Left forelimb (tissue), 1 donor: ENCODE measurements around the gene NFX1.
"Not testable (repeated sequence)": the region's sequence is repeated elsewhere in the genome, so short reads cannot be mapped to it uniquely, and the experiment has no call there.

Source experiments
- DNase-seq: peaks from one replicate; pipeline ENCODE4 v3.0.0-alpha.2; 2018; ENCODE audit warnings: low spot score

Gene NFX1

DNA sequence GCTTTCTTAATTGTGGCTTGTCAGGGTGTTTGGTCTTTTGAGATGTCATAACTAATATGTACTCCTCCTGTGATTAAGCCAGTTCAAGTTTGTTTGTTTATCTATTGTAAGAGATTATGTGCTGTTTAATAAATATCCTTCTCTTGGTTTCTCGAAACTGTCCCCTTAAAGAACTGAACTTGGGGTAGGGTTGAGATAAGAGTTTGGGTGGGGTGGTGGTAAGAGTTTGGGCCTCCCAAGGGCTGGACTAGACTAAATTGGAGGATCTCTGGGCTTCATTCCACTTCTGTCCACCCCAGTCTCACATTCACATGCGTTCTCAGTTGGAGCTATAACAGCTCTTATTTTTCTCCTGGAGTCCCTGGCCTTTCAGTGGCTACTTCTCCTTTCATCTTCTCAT is 73.8 kb downstream of the NFX1 start:
- no peak for DNase-seq

DNA sequence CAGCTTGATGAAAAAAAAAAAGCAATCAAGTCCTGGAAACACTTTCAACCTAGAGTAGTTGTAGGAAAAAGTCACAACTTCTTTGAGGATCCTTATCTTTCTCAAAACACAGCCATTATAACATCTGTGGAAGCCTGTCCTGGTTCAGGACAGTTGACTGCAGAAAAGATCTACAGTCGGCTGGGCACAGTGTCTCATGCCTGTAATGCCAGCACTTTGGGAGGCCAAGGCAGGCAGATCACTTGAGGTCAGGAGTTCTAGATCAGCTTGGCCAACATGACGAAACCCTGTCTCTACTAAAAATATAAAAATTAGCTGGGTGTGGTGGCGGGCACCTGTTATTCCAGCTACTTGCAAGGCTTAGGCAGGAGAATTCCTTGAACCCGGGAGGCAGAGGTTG is 74.5 kb downstream of the NFX1 start:
- DNase-seq = not testable (repeated sequence)

DNA sequence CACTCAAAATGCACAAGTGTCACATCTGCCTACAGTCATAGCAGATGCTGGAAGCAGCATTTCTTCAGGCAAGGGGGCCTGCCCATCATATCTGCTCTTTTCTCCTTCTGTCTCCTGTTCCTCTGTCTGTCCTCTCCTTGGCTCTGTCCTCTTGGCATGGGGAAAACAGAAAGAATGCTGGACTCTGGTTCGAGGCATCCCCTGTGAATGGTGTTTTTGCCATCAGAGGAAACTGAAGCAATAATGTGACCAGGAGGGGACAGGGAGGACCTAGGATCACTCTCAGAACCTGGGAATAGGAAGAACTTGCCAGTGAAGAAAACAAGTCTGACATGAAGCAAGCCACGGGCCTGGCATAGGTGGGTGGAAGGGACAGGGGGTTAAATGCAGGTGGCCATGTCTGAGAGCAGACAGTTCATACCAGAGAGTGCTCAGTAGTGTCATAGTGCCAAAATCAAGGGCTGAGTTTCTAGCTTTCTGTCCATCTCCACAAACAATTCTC is 76.7 kb downstream of the NFX1 start:
- DNase-seq = no peak

DNA sequence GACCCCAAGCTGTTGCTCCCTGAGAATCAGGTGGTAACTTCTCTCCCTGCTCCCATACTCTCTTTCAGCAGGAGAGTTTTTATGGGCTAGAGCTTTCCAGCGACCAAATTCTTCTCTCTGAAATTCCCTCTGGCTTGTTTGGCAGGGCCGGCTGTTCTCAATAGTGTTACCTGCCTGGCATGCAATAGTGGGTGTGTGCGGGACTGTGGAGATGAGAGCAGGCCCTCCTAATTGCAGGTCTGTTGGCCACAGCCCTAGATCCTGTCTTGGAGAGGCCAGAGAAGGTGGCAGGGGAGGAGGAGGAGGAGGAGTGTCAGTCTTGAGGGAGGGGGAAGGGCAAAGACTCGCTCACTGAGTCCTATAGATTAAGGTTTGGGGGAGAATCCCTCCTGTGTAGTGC is 82.6 kb downstream of the NFX1 start:
- DNase-seq = no peak

DNA sequence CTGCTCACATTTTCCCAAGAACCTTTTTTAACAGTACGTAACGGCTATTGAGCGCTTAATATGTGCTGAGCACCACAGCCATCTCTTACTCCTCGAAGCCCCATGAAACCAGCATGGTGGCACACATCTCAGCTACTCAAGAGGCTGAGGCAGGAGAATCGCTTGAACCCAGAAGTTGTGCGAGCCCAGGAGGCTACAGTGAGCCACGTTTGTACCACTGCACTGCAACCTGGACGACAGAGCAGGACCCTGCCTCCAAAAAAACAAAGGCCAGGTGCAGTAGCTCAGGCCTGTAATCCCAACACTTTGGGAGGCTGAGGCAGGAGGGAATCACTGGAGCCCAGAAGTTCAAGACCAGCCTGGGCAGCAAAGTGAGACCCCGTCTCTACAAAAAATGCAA is 83.9 kb downstream of the NFX1 start:
- DNase-seq = no peak

DNA sequence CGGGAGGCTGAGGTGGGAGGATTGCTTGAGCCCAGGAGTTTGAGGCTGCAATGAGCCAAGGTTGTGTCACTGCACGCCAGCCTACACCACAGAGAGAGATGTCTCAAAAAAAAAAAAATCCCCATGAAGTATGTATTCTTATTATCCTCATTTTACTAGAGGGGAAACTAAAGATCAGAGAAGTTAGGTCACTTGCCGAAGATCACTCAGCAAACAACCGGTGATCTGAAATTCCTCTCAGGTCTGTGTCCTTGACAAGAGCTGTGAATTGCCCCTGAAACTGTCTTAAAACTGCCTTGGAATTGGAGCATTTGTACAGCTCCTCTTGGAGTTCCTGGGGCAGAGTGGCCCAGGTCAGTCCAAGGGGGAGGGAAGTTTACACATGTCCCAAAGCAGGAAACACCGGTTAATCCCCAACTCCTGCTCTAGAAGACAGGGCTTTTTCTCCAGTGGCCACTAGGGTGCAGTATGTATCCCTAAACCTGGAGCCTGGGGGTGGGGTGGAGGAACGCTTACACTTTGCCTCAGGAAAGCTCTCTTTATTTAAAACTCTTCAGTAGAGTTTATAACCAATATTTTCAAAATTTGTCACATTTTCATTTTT is 84.4 kb downstream of the NFX1 start:
- no peak for DNase-seq

DNA sequence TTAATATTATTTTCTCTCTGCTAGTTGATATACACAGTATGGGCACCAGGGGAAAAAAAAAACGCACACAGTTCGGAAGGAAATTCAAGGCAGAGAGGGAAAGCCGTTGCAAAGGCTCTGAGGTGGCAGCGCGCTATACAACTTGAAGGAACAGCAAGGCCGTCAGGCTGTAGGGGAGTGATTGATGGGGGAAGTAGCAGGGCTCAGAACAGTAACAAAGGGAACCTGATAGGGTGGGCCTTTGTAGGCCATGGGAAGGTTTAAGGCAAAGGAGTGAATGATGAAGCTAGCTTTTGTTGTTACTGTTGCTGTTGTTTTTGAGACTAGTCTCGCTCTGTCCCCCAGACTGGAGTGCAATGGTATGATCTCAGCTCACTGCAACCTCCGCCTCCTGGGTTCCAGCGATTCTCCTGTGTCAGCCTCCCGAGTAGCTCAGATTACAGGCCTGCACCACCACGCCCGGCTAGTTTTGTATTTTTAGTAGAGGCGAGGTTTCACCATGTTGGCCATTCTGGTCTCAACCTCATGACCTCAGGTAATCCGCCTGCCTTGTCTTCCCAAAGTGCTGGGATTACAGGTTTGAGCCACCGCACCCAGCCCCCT is 85.0 kb downstream of the NFX1 start:
- DNase-seq = no peak

DNA sequence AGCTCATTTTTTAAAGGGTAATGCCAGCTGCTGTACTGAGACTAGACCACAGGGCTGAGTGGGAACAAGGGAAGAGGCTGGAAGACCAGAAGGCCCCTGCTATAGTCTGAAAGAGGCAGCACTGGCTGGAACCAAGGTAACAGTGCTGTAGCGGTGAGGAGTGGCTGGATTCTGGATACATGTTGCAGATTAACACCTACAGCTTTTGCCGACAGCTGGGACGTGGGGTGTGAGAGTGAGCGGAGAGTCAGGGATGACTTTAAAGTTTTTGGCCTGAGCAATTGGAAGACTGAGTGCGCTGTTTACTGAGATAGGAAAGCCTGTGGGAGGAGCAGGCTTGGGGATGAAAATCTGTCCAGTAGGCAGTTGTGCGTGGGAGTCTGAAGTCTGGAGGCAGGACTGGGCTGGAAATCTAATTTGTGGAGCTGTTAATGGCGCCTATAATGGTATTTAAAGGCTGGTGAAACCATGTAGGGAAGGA is 85.6 kb downstream of the NFX1 start:
- DNase-seq = no peak

DNA sequence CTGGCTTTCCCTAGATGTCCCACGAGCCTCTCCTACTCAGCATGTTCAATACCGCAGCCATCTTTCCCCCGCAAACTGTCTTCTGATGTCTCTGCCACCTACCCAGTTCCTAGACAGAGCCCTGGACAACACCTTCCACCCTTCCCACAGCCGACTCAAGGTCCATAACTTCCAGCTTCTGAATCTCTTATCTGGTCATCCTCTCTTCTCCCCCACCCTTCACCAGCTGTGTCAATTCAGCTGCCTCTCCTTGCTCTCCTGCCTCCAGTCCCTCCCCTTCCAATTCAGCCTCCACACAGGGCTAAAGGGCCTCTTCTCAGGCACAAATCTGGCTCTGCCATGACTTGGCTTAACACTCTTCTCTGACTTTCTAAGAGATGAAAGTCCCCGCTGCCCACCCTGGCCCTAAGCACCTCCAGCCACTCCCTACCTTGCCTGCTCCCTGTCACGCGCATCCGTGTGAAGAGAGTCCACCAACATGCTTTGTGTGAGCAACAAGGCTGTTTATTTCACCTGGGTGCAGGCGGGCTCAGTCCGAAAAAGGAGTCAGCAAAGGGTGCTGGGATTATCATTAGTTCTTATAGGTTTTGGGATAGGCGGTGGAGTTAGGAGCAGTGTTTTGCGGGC is 86.9 kb downstream of the NFX1 start:
- no peak for DNase-seq

DNA sequence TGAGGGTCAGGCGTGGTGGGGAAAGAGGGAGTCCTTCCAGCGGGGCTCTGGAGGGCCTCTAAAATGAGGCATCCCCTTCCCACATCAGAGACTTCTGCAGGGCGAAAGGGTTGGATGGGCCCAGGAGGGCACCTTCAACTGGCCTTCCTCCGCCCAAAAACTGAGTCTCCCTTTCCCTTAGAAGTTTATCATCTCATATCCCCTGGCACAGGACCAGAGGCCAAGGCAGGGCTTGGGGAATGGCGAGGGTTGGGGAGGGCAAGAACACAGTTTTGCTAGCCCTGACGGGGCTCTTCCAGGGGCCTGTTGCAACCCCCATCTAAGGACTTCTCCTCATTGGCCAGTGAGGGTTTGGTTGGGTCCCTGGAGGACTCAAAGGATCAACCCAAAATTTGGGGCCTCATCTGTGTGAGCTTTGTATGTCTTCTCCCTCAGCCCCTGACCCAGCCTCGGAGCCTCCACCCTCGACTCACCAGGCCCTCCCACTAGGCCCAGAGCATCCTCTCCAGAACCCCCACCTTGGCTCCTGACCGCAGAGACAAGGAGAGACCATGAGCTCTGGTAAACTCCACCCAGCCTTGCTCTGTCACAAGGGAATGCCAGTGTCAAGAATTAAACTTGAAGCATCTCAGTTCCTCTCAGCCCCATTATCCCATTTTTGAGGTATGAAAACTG is 87.9 kb downstream of the NFX1 start:
- no peak for DNase-seq

DNA sequence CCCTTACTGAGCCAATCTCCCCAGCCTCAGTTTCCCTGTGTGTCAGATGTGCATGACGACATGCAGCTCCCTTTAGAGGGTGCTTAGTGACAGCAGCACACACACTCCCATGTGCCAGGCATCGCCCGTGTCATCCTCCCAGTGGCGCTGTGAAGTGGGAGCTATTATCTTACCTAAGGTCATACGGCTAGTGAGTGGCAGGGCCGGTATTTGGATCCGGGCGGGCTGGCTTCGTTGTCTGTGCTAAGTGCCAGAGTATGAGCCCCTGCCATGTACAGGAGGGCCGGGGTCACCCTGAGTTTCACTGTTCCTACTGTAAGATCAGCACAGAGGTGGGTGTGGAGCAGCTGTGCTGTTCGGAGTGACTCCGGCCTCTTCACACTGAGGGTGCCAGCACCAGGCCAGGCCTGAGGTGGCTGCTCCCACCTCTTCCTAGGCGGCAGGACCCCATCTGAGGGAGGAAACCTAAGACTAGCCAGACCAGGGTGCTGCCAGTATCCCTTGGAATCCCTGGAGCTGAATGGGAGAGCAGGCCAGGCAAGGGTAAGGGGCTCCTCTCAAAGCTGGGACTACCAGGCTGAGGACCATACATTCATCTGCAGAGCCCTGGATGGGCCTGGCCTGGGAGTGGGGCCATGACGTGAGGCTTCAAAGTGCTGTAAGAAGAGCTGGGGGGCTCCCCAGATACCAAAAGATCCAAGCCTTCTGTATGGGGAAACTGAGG is 89.5 kb downstream of the NFX1 start:
- DNase-seq = no peak

DNA sequence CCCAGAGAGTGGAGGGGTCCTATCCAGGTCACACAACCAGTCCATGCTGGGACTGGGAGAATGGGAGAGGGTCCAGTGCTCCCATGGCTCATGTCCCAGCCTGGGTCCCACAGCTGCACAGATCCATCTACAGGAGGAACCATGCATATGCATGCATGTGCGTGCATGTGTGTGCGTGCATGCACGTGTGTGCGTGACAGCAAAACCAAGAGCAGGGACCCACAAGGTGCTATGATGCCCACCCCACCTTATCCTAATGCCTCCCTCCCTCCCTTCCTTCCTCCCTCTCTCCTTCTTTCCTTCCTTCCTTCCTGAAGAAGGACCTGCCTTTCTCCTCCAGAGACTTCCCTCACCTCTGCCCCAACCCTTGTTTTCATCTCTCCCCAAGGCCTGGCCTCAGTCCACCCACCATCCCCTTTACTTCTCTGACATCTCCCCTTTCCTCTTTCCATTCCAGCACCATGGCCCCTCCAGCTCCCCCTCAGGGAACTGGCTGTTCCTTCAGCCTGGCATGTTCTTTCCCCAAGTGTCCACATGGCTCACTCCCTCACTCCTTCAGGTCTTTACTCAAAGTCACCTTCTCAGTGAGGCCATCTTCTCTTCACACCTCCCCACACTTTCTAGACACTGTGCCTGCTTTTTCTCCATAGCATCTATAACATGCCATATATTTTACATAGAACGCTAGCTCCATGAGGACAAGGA is 90.2 kb downstream of the NFX1 start:
- no peak for DNase-seq

DNA sequence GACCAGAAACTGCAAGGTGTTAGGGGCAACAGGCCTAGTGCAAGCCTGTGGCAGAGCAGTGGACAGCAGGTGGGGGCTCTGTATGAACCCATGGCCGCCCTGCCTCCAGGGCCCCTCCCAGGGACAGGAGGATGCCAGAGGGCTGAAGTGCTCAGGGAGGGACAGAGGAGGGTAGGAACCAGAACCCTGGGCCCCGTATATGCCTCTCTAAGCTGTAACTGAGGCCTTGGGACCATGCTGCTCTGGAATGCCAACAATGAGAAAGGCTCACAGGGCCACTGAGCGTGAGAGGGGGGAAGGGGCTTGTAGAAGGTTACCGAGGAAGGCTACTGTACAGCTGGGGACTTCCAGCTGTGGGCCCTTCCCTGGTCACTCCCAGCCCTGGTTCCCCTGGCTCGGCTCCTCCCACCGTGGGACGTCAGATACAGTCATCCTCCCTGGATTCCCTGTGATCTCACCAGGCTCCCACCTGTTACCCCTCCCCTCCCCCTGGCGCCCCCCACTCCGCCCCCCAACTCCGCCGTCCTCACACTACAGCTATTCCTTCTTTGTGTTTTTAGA is 91.0 kb downstream of the NFX1 start:
- no peak for DNase-seq

DNA sequence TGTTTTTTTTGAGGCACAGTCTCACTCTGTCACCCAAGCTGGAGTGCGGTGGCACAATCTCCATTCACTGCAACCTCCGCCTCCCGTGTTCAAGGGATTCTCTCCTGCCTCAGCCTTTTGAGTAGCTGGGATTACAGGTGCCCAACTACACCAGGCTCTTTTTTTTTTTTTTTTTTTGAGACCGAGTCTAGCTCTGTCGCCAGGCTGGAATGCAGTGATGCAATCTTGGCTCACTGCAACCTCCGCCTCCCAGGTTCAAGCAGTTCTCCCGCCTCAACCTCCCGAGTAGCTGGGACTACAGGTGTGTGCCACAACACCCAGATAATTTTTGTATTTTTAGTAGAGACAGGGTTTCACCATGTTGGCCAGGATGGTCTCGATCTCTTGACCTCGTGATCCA is 92.1 kb downstream of the NFX1 start:
- not testable (repeated sequence) for DNase-seq

DNA sequence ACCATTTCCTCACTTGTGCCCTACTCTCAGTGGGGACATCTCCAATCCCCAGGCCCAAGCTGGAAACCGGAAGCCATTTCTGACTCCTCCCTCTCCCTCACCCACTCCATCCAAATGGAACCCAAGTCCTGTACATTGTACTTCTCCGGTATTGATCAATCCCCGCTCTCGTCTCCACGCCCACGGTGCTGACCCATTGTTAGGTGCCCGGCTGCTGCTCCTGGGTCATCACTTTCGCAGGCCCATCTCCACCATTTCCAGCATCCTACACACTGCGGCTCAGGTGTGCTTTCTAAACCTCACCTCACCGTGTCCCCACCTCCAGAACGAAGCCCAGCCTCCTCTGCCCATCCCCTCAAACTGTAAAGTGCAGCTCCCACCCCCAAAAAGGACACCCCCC is 93.1 kb downstream of the NFX1 start:
- not testable (repeated sequence) for DNase-seq

DNA sequence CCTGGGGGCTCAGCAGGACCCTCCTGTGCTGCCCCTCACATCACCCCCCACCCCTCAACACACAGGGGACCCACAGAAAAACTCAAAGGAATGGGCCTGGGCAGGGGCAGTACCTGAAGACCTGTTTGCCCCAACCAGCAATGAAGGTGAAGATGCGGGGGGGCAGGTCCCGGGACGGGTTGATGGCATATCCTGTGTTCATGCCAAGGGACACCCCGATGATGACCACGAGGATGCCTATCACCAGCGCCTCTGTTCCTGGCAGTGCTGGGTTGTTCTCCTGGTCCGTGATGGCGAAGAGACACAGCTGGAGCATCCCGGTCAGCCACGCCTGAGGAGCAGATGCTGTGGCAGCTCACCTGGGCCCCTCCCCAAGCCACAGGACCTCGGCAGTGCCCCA is 95.2 kb downstream of the NFX1 start:
- DNase-seq = not testable (repeated sequence)

DNA sequence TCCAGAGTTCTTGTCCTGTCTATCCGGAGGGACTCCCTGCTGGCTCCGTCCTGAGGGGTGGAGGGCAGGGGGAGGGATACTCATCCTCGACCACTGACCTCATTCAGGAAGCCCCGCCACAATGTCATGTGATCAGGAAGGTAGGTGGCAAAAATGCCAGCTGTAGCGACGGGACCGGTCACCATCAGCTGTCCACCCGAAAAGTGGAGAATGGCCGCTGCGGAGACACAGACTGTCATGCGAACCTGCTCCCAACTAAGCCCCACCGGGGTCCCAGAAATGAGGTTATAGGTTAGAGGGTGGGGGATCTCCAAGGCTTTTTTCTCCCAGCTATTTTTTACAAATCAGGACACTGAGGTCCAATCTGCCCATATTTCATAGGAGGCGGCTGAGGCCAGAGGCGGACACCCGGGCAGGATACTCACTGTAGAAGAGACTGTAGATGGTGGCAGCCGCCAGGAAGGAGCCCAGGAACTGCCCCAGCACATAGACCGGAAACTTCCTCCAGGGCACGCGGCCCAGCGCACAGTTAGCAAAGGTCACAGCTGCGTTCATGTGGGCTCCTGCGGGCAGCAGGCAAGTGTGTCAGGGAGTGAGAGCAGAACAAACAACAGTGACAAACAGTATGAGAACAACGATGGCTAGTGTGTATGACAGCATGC is 95.8 kb downstream of the NFX1 start:
- DNase-seq = not testable (repeated sequence)

DNA sequence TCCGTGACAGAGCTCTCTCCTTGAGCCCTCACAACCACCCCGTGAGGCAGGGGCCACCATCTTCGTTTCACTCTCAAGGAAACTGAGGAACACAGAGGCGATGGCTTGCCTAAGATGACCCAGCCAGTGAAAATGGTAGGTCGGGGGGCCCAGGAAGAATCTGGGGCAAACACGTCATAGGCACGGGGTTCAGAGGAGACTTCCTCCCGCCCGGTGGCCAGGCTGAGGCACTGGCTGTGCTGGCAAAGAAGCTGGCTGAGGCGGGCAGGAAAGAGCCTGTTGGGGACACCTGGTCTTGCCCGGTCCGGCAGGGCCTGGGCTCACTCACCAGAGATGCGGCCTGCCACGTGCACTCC is 96.3 kb downstream of the NFX1 start:
- DNase-seq = not testable (repeated sequence)

DNA sequence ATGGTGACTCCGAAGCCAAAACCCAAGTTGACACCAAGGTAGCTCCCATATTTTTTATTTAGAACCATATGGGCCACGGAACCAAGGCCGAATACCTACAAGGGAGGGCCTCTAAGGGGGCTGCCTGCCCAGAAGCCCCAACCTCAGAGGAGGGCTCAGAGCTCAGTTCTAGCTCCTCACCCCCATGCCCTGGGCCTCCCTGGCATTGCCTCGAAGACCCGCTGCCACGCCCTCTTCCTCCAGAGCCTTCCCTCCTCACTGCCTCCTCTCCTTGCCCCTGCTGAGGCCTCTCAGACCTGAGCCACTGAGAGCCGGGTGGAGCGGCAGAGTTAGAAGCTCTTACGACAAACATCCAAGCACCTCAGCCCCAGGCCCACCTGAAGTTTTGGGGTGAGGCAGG is 96.7 kb downstream of the NFX1 start:
- DNase-seq = not testable (repeated sequence)

DNA sequence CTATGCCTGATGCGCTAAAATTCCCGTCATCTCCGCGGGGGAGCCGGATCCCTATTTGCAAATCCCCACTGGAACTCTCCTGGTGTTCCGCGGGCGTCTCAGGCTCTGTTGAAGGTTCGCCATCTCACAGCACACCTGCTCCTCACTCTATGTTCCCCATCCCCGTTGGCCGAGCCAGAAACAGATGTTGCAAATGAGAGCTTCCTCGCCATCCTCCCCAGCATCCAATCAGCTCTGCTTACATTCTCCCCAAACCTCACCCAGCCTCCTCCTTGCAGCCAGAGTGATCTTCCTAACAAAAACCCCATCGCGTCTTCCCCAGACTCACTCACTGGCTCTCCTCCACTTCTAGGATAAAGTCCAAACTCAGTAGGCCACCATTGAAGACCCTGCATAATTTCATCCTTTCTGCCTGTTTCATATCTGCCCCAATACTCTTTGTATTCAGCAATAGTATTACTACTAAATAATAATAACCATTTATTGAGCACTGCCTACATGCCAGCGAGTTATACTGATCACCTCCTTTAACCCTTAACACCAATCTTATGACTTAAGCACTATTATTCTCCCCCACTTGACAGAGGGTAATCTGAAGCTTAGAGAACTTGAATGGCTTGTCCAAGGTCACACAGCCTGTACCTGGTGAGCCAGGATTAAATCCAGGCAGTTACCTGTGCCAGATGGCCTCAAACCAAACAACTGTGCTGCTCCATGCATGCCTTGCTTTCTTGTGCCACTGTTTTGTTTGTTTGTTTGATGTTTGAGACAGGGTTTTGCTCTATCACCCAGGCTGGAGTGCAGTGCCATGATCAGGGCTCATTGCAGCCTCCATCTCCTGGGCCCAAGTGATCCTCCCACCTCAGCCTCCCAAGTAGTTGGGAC is 98.0 kb downstream of the NFX1 start:
- DNase-seq = no peak
